HG03066 (cell line): Measurements from ENCODE around the gene PCDHB5.
"Not testable (repeated sequence)": the region's sequence is repeated elsewhere in the genome, so short reads cannot be mapped to it uniquely, and the experiment has no call there.

Source experiments
- ATAC-seq: cut with Tn5 transposase; IDR thresholded peaks from one replicate; pipeline ENCODE4 v1.9.1; 2021; ENCODE audit warnings: low read depth; ENCODE audit not compliant: unreplicated experiment

PCDHB5 gene

DNA sequence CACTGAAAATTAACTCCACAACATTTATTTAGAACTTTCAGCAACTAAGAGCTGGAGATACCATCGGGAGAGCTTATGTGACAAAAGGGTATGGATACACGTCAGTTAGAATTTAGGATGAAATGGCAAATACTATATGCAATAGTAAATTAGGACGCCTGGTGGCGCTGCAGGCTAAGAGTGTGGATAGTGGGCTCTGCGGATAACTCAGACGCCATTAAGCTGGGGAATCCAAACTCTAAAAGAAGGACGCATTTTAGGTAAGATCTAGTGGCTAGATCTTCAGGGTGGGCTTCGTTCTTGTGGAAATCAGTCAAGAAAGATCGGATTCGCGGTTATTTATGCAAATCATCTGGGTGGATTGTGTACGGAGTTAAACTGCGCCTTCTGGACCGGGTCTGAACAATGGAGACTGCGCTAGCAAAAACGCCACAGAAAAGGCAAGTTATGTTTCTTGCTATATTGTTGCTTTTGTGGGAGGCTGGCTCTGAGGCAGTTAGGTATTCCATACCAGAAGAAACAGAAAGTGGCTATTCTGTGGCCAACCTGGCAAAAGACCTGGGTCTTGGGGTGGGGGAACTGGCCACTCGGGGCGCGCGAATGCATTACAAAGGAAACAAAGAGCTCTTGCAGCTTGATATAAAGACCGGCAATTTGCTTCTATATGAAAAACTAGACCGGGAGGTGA is at the start of gene PCDHB5:
TSS of gene PCDHB5 (plus strand) at position 177 of the 688 bp plus-strand sequence. CDS start at position 406, 229 bp downstream.
- no peak for ATAC-seq

DNA sequence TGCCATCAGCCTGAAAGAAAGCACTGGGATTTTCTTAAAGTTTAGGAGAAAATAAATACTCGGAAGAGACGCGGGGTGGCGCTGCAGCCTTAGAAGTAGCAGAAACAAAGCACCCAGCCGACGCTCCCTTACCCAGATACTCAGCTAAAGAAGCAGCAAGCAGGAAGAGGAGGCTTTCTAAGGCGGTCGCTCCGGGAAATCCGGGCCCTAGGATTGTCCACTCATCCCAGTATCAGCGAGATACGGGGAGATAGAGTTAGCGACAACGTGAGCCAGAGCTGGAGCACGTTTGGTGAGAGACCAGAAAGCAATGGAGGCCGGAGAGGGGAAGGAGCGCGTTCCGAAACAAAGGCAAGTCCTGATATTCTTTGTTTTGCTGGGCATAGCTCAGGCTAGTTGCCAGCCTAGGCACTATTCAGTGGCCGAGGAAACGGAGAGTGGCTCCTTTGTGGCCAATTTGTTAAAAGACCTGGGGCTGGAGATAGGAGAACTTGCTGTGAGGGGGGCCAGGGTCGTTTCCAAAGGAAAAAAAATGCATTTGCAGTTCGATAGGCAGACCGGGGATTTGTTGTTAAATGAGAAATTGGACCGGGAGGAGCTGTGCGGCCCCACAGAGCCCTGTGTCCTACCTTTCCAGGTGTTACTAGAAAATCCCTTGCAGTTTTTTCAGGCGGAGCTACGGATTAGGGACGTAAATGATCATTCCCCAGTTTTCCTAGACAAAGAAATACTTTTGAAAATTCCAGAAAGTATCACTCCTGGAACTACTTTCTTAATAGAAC is 40.3 kb upstream of the PCDHB5 start, which contains the start of gene PCDHB2:
TSS of gene PCDHB2 (plus strand) at position 135 of the 782 bp plus-strand sequence. CDS start at position 311, 176 bp downstream.
- no peak for ATAC-seq

DNA sequence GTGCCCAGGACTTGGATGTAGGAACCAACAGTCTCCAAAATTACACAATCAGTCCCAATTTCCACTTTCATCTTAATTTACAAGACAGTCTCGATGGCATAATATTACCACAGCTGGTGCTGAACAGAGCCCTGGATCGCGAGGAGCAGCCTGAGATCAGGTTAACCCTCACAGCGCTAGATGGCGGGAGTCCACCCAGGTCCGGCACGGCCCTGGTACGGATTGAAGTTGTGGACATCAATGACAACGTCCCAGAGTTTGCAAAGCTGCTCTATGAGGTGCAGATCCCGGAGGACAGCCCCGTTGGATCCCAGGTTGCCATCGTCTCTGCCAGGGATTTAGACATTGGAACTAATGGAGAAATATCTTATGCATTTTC is 39.8 kb upstream of the PCDHB5 start:
- no peak for ATAC-seq

DNA sequence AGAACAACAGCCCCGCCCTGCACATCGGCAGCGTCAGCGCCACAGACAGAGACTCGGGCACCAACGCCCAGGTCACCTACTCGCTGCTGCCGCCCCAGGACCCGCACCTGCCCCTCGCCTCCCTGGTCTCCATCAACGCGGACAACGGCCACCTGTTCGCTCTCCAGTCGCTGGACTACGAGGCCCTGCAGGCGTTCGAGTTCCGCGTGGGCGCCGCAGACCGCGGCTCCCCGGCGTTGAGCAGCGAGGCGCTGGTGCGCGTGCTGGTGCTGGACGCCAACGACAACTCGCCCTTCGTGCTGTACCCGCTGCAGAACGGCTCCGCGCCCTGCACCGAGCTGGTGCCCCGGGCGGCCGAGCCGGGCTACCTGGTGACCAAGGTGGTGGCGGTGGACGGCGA is 38.8 kb upstream of the PCDHB5 start:
- ATAC-seq: not testable (repeated sequence)

DNA sequence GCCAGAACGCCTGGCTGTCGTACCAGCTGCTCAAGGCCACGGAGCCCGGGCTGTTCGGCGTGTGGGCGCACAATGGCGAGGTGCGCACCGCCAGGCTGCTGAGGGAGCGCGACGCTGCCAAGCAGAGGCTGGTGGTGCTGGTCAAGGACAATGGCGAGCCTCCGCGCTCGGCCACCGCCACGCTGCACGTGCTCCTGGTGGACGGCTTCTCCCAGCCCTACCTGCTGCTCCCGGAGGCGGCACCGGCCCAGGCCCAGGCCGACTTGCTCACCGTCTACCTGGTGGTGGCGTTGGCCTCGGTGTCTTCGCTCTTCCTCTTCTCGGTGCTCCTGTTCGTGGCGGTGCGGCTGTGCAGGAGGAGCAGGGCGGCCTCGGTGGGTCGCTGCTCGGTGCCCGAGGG is 38.4 kb upstream of the PCDHB5 start:
- ATAC-seq: not testable (repeated sequence)

GRCh38 chr5:141100243-141100805 is 34.7 kb upstream of the PCDHB5 start, which contains the start of gene PCDHB3:
TSS of gene PCDHB3 (plus strand) at chr5:141100473. CDS start at chr5:141100650, 177 bp downstream.
- no peak for ATAC-seq

GRCh38 chr5:141101059-141101458 is 33.9 kb upstream of the PCDHB5 start:
- ATAC-seq: no peak

GRCh38 chr5:141102070-141102469 is 32.9 kb upstream of the PCDHB5 start:
- ATAC-seq: not testable (repeated sequence)

- not testable (repeated sequence) for ATAC-seq
These were observed 32.5 kb upstream of the PCDHB5 start for GRCh38 chr5:141102471-141102870.

- ATAC-seq: no peak
These were observed 29.7 kb upstream of the PCDHB5 start for GRCh38 chr5:141105350-141105749.

DNA sequence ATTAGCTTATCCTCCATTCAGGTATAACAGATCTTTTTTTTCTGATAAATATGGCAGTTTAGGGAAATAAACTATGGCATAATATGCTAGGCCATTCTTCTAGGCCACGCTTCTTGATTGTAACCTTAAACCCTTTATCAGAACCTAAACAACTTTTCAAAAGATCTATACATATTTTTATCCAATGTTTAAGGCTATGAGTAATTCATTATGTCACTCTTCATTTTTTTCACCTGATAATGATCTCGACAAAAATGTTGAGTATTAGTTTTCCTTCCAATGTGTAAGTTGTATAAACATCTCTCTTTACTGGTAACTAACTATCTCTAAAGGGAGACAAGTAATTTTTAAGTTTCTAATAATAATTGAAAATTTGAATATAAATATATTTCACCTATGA is 15.8 kb upstream of the PCDHB5 start:
- no peak for ATAC-seq

DNA sequence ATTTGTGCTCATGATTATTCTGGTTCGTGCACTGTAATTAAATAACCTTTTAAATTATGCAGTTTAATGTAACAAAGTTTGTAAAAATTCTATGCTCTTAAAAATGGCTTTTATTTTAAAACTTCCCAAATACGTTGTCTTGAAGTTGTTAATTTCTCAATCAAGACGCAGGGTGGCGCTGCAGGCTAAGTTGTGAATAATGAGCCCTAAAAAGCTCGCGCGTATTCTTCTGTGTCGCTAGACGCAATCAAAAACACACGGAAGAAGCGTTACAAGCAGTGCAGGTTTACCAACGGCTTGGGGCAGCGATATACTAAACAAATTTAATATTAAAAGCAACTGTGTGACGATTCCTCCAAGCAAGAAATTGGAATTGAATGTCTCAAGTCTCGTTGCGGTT is 13.4 kb upstream of the PCDHB5 start, which contains the start of gene PCDHB4:
TSS of gene PCDHB4 (plus strand) at position 256 of the 400 bp plus-strand sequence. CDS start 181 bp downstream, outside the sequence.
- ATAC-seq: no peak

GRCh38 chr5:141121985-141122384 is 13.0 kb upstream of the PCDHB5 start:
- ATAC-seq: no peak

GRCh38 chr5:141123396-141124135 is 11.4 kb upstream of the PCDHB5 start:
- not testable (repeated sequence) for ATAC-seq

DNA sequence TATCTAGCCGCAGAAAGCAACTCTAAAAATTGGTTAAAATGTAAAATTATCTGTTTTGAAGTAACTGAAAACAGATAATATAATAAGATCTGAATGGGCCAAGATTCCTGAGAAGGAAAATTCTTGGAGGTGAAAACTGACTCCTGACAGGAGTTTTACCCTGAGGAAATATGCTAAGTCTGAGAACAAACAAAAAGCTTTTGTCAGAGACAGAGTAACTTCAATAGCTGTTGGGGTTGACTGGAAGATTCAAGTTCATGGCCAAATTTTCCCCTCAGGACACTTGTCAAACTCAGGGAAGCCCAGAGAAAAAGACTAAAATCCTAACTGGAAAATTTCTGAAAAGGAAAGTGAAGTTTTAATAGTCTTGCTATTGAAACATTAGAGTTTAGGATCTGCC is 7.7 kb upstream of the PCDHB5 start:
- ATAC-seq: no peak

DNA sequence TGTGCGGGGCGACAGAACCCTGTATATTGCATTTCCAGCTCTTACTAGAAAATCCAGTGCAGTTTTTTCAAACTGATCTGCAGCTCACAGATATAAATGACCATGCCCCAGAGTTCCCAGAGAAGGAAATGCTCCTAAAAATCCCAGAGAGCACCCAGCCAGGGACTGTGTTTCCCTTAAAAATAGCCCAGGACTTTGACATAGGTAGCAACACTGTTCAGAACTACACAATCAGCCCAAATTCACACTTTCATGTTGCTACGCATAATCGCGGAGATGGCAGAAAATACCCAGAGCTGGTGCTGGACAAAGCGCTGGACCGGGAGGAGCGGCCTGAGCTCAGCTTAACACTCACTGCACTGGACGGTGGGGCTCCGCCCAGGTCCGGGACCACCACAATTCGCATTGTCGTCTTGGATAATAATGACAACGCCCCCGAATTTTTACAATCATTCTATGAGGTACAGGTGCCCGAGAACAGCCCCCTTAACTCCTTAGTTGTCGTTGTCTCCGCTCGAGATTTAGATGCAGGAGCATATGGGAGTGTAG is 786 bp downstream of the PCDHB5 start:
- no peak for ATAC-seq

GRCh38 chr5:141137346-141137745 is 2.3 kb downstream of the PCDHB5 start:
- ATAC-seq: not testable (repeated sequence)

DNA sequence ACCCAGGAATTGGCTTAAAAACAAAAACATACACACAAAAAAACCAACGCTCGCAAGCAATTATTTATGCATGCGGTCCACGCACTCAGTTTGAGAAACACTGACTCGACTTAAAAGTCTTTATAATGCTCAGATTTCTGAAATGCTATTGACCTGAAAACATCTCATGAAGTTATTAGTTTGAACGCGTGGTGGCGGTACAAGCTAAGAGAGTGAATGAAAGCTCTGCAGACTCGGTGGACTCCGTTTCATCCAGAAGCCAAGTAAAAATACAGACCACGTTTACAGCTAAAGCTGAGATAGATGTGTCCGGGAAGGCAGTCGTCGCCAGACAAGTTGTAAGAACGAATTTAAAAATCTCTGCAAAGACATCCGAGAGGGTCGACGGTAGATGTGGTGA is 14.8 kb downstream of the PCDHB5 start, which contains the start of gene PCDHB6:
TSS of gene PCDHB6 (plus strand) at position 246 of the 400 bp plus-strand sequence. CDS start 201 bp downstream, outside the sequence.
- no peak for ATAC-seq

DNA sequence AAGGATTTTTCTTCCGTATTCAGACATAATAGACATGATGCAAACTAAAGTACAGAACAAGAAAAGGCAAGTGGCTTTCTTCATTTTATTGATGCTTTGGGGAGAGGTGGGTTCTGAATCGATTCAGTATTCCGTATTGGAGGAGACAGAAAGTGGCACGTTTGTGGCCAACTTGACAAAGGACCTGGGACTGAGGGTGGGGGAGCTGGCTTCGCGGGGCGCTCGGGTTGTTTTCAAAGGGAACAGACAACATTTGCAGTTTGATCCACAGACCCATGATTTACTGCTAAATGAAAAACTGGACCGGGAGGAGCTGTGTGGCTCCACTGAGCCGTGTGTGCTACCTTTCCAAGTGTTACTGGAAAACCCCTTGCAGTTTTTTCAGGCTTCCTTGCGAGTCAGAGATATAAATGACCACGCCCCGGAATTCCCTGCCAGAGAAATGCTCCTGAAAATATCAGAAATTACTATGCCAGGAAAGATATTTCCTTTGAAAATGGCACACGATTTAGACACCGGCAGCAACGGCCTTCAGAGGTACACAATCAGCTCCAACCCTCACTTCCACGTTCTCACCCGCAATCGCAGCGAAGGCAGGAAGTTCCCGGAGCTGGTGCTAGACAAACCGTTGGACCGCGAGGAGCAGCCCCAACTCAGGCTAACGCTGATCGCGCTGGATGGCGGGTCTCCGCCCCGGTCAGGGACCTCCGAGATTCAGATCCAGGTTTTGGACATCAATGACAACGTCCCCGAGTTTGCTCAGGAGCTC is 15.4 kb downstream of the PCDHB5 start:
- ATAC-seq: no peak
